ENCODE data around the gene CMTM1. TPM values are rescaled to one million over a fixed set of nuclear protein-coding genes. Genes with fewer than 3 reads are reported as not detected.

Gene CMTM1
- 1 to 10 TPM in 5 of 9 donors, under 1 TPM in 3, not detected in 1; 0.49 to 2.4 (median 1.1) TPM for total RNA-seq
- under 1 TPM in 1 of 2 donors, not detected in 1; 0.40 TPM for polyA plus RNA-seq
- long read RNA-seq, donor 1, partial matches to known transcripts = 0 of 1 reads
- long read RNA-seq, donor 1, other reads (novel, unspliced or antisense) = 1 of 1 reads
- long read RNA-seq, donor 2, partial matches to known transcripts = 0 of 1 reads
- long read RNA-seq, donor 2, other reads (novel, unspliced or antisense) = 1 of 1 reads
- long read RNA-seq, donor 3 = 0 reads

- no peaks in the 10 kb centered on the region for H3K27me3 ChIP-seq
- H3K27ac ChIP-seq = no peak within 1 kb of the TSS
- ATAC-seq (no peak), DNase-seq (no peak)
- H3K36me3 ChIP-seq = peaks cover 0 to 53% (median 29%) of the 10 kb centered on the region in 9 donors
- no peaks in the 10 kb centered on the region for H3K9me3 ChIP-seq
- peaks cover 0 to 18% (median 0%) of the 10 kb centered on the region in 12 donors for H3K4me1 ChIP-seq
- intact Hi-C loops (cut with DNase I) = no loop called here
- TF ChIP-seq POLR2A (IDR thresholded peaks at IDR 0.05) = no peak
- no peak for TF ChIP-seq CTCF (IDR thresholded peaks at IDR 0.05)
- H3K4me3 ChIP-seq = no peak within 1 kb of the TSS
- WGBS, 4 donors = 91 to 96% (median 94%) methylated on average over 43 to 54 of the region's 54 CpGs
These were observed at the start of gene CMTM1 for GRCh38 chr16:66566051-66566901. Gene CMTM1, plus strand, starts transcription at chr16:66566439. Its CDS starts 75 bp downstream, at chr16:66566514.

GRCh38 chr16:66516509-66516807 is 49.8 kb upstream of the CMTM1 start:
- intact Hi-C loops (cut with DNase I) = loop anchor here in 5 of 10 donors (2.0 to 5.0 kb wide), 5 partner anchors 32 to 91 kb away; partner anchors contain the start of genes CKLF (in 2 of the 5) and TK2 (in 2 of the 5)
- ATAC-seq (no peak), DNase-seq (no peak)
- H3K36me3 ChIP-seq = peaks cover 0 to 27% (median 5%) of the 10 kb centered on the region in 9 donors
- peaks cover 19 to 87% (median 67%) of the 10 kb centered on the region in 12 donors for H3K4me1 ChIP-seq
- WGBS, 4 donors = 5 to 15% (median 5%) methylated on average over 4 to 8 of the region's 8 CpGs
- H3K4me3 ChIP-seq = peak overlapping the region in 3 of 12 donors; percentile 6 to 21 (median 20)
- no peak for TF ChIP-seq CTCF (IDR thresholded peaks at IDR 0.05)
- no peak for TF ChIP-seq POLR2A (IDR thresholded peaks at IDR 0.05)
- H3K27me3 ChIP-seq = no peaks in the 10 kb centered on the region
- H3K9me3 ChIP-seq = no peaks in the 10 kb centered on the region
- H3K27ac ChIP-seq = peak overlapping the region; percentile 74 to 100 (median 96)

GRCh38 chr16:66516808-66517585 is 49.2 kb upstream of the CMTM1 start:
- H3K4me1 ChIP-seq = peaks cover 18 to 87% (median 67%) of the 10 kb centered on the region in 12 donors
- TF ChIP-seq CTCF (IDR thresholded peaks at IDR 0.05) (no peak), POLR2A (IDR thresholded peaks at IDR 0.05) (peak in 1 of 2 donors; percentile 69)

More at GRCh38 chr16:66516808-66517585, 49.2 kb upstream of the CMTM1 start:
- intact Hi-C loops (cut with DNase I) = loop anchor here in 5 of 10 donors (1.0 to 5.0 kb wide), 6 partner anchors 32 to 151 kb away; partner anchors contain the start of genes CKLF (in 2 of the 5), TK2 (in 2 of the 5) and CDH5 (in 1 of the 5)
- peaks cover 0 to 25% (median 5%) of the 10 kb centered on the region in 9 donors for H3K36me3 ChIP-seq
- peak overlapping the region; percentile 89 to 100 (median 97) for H3K27ac ChIP-seq
- WGBS, 4 donors = 12 to 23% (median 16%) methylated on average over 13 to 15 of the region's 15 CpGs
- peak overlapping the region in 10 of 12 donors; percentile 21 to 50 (median 30) for H3K4me3 ChIP-seq
- H3K9me3 ChIP-seq = no peaks in the 10 kb centered on the region
- DNase-seq (peak; percentile 97 to 99 (median 98)), ATAC-seq (peak; percentile 95 to 96 (median 96))
- H3K27me3 ChIP-seq = no peaks in the 10 kb centered on the region

Data from heart left ventricle (tissue), 16 donors.